Measurements from ENCODE around the gene ORC5.

Gene ORC5

GRCh38 chr7:104209063-104209462 is 1.2 kb upstream of the ORC5 start:
- no peak for TF ChIP-seq CTCF (IDR thresholded peaks at IDR 0.05; ENCODE audit: poor library complexity, severe bottlenecking)
- Histone ChIP-seq H3K27ac (ENCODE audit: poor library complexity, severe bottlenecking) (no peak overlapping the region), H3K4me1 (ENCODE audit: insufficient read depth, poor library complexity, severe bottlenecking) (peaks cover 4% of the 10 kb centered on the region), H3K27me3 (ENCODE audit: insufficient read depth, poor library complexity, severe bottlenecking) (no peaks in the 10 kb centered on the region), H3K9me3 (ENCODE audit: severe bottlenecking) (no peaks in the 10 kb centered on the region), H3K36me3 (ENCODE audit: low read depth) (peaks cover 7% of the 10 kb centered on the region), H3K4me3 (ENCODE audit: severe bottlenecking) (no peak overlapping the region)
- DNase-seq (ENCODE audit: low spot score) = no peak
- no peak for ATAC-seq (ENCODE audit: low read depth)

GRCh38 chr7:104208421-104208780 is 588 bp upstream of the ORC5 start:
- no peak for ATAC-seq (ENCODE audit: low read depth)
- no peak for TF ChIP-seq CTCF (IDR thresholded peaks at IDR 0.05; ENCODE audit: poor library complexity, severe bottlenecking)
- Histone ChIP-seq H3K9me3 (ENCODE audit: severe bottlenecking) (no peaks in the 10 kb centered on the region), H3K36me3 (ENCODE audit: low read depth) (peaks cover 14% of the 10 kb centered on the region), H3K4me3 (ENCODE audit: severe bottlenecking) (peak overlapping the region; percentile 62), H3K27ac (ENCODE audit: poor library complexity, severe bottlenecking) (peak overlapping the region; percentile 33), H3K4me1 (ENCODE audit: insufficient read depth, poor library complexity, severe bottlenecking) (peaks cover 4% of the 10 kb centered on the region), H3K27me3 (ENCODE audit: insufficient read depth, poor library complexity, severe bottlenecking) (no peaks in the 10 kb centered on the region)
- no peak for DNase-seq (ENCODE audit: low spot score)

- ATAC-seq (ENCODE audit: low read depth) = peak; percentile 40; the same call in 2 of the 3 replicates
- DNase-seq (ENCODE audit: low spot score) = no peak
- peaks cover 22% of the 10 kb centered on the region for H3K36me3 ChIP-seq (ENCODE audit: low read depth)
- no peak for TF ChIP-seq CTCF (IDR thresholded peaks at IDR 0.05; ENCODE audit: poor library complexity, severe bottlenecking)
- H3K4me1 ChIP-seq (ENCODE audit: insufficient read depth, poor library complexity, severe bottlenecking) = peaks cover 4% of the 10 kb centered on the region
- no peaks in the 10 kb centered on the region for H3K9me3 ChIP-seq (ENCODE audit: severe bottlenecking)
- H3K27ac ChIP-seq (ENCODE audit: poor library complexity, severe bottlenecking) = peak overlapping the region; percentile 33
- H3K27me3 ChIP-seq (ENCODE audit: insufficient read depth, poor library complexity, severe bottlenecking) = no peaks in the 10 kb centered on the region
- peak overlapping the region; percentile 62 for H3K4me3 ChIP-seq (ENCODE audit: severe bottlenecking)
Measured at GRCh38 chr7:104207348-104207730, 474 bp downstream of the ORC5 start.

- H3K27ac ChIP-seq (ENCODE audit: poor library complexity, severe bottlenecking) = peak overlapping the region; percentile 33
- no peak for DNase-seq (ENCODE audit: low spot score)
- H3K36me3 ChIP-seq (ENCODE audit: low read depth) = peaks cover 27% of the 10 kb centered on the region
Measured at GRCh38 chr7:104206841-104207240, 972 bp downstream of the ORC5 start.

More at GRCh38 chr7:104206841-104207240, 972 bp downstream of the ORC5 start:
- peak overlapping the region; percentile 62 for H3K4me3 ChIP-seq (ENCODE audit: severe bottlenecking)
- TF ChIP-seq CTCF (IDR thresholded peaks at IDR 0.05; ENCODE audit: poor library complexity, severe bottlenecking) = no peak
- H3K27me3 ChIP-seq (ENCODE audit: insufficient read depth, poor library complexity, severe bottlenecking) = no peaks in the 10 kb centered on the region
- H3K4me1 ChIP-seq (ENCODE audit: insufficient read depth, poor library complexity, severe bottlenecking) = peaks cover 4% of the 10 kb centered on the region
- no peaks in the 10 kb centered on the region for H3K9me3 ChIP-seq (ENCODE audit: severe bottlenecking)
- no peak for ATAC-seq (ENCODE audit: low read depth)

Data from RWPE2 (cell line).